Measurements from ENCODE around the gene CTRB2.
"Not testable (repeated sequence)": the region's sequence is repeated elsewhere in the genome, so short reads cannot be mapped to it uniquely, and the experiment has no call there.

Gene CTRB2

GRCh38 chr16:75204905-75205304 is 2.1 kb downstream of the CTRB2 start:
- DNase-seq = not testable (repeated sequence)

GRCh38 chr16:75204410-75204758 is 2.6 kb downstream of the CTRB2 start:
- DNase-seq = no peak

GRCh38 chr16:75203667-75204409 is 3.1 kb downstream of the CTRB2 start:
- no peak for DNase-seq

GRCh38 chr16:75203096-75203495 is 3.9 kb downstream of the CTRB2 start:
- DNase-seq = no peak

GRCh38 chr16:75202069-75202590 is 4.8 kb downstream of the CTRB2 start:
- DNase-seq = no peak

- DNase-seq = no peak
Measured at GRCh38 chr16:75198135-75198600, 8.8 kb downstream of the CTRB2 start.

- DNase-seq = no peak
Measured at GRCh38 chr16:75197522-75198134, 9.3 kb downstream of the CTRB2 start.

- no peak for DNase-seq
Measured at GRCh38 chr16:75196836-75197235, 10.1 kb downstream of the CTRB2 start.

- no peak for DNase-seq
Measured at GRCh38 chr16:75195811-75196790, 10.9 kb downstream of the CTRB2 start.

GRCh38 chr16:75193730-75194444 is 13.1 kb downstream of the CTRB2 start:
- no peak for DNase-seq

GRCh38 chr16:75193265-75193650 is 13.7 kb downstream of the CTRB2 start:
- no peak for DNase-seq

GRCh38 chr16:75192606-75193264 is 14.2 kb downstream of the CTRB2 start:
- DNase-seq = no peak

GRCh38 chr16:75189638-75190245 is 17.2 kb downstream of the CTRB2 start:
- no peak for DNase-seq

GRCh38 chr16:75188832-75189477 is 18.0 kb downstream of the CTRB2 start:
- DNase-seq = no peak

GRCh38 chr16:75181630-75182029 is 25.3 kb downstream of the CTRB2 start:
- no peak for DNase-seq

- no peak for DNase-seq
Measured at GRCh38 chr16:75179208-75179607, 27.8 kb downstream of the CTRB2 start.

- DNase-seq = no peak
Measured at GRCh38 chr16:75176926-75177325, 30.0 kb downstream of the CTRB2 start.

GRCh38 chr16:75175074-75175473 is 31.9 kb downstream of the CTRB2 start:
- no peak for DNase-seq

GRCh38 chr16:75172578-75172977 is 34.4 kb downstream of the CTRB2 start:
- DNase-seq = no peak

- no peak for DNase-seq
Measured at GRCh38 chr16:75169899-75170405, 37.0 kb downstream of the CTRB2 start.

Measured in right kidney (tissue), 1 donor.